ENCODE measurements around the gene USP37.

- no peak for TF ChIP-seq GABPA (IDR thresholded peaks at IDR 0.05; ENCODE audit: low read depth, low read length)
- no peak for TF ChIP-seq GABPA (CRISPR knock-in tag; IDR thresholded peaks at IDR 0.05; ENCODE audit: low read depth)
- no peak for TF ChIP-seq KLF13 (CRISPR knock-in tag; IDR thresholded peaks at IDR 0.05)
- no peak for TF ChIP-seq MXI1 (IDR thresholded peaks at IDR 0.05; ENCODE audit: borderline replicate concordance, low read depth, low read length)
- no peak for TF ChIP-seq RCOR2 (CRISPR knock-in tag; IDR thresholded peaks at IDR 0.05)
- TF ChIP-seq TAF15 (IDR thresholded peaks at IDR 0.05; ENCODE audit: low read depth, low read length, poor library complexity, severe bottlenecking): no peak
- TF ChIP-seq ZNF331 (CRISPR knock-in tag; IDR thresholded peaks at IDR 0.05): no peak
- no peak for TF ChIP-seq NKX3-1 (CRISPR knock-in tag; IDR thresholded peaks at IDR 0.05)
- no peak for TF ChIP-seq ZNF670 (CRISPR knock-in tag; IDR thresholded peaks at IDR 0.05; ENCODE audit: borderline replicate concordance)
- TF ChIP-seq THAP7 (CRISPR knock-in tag; IDR thresholded peaks at IDR 0.05): no peak
- no peak for TF ChIP-seq ZFY (CRISPR knock-in tag; IDR thresholded peaks at IDR 0.05)
- TF ChIP-seq ZNF224 (CRISPR knock-in tag; IDR thresholded peaks at IDR 0.05): no peak
- no peak for TF ChIP-seq ZNF407 (CRISPR knock-in tag; IDR thresholded peaks at IDR 0.05; ENCODE audit: not compliant biosample characterization)
Measured at GRCh38 chr2:218447072-218447471, 121.1 kb downstream of the USP37 start.

Measured in HepG2 (cell line).